Fibroblast of villous mesenchyme (primary cell): Measurements from ENCODE around the gene IGFN1. TPM values are rescaled to one million over a fixed set of nuclear protein-coding genes. Genes with fewer than 3 reads are reported as not detected.

Experiments
- DNase-seq: peaks from one replicate; pipeline ENCODE4 v3.0.0-alpha.2; 2010; ENCODE audit warnings: low read depth
- H3K4me3 ChIP-seq: 2 replicates; pipeline ENCODE4 v1.5.1; 2011; ENCODE audit warnings: low read depth, mild to moderate bottlenecking, low read length
- total RNA-seq: library from RNA; depleted of rRNA; stranded (reverse); fragments of >200 nt; gene quantifications from 2 replicates; pipeline ENCODE4 v1.2.3, GENCODE V29; 2012
- TF ChIP-seq, protein P1 (sequence below): IDR thresholded peaks from 2 replicates; pipeline ENCODE4 v1.5.1; 2012; ENCODE audit warnings: low read depth, mild to moderate bottlenecking, low read length; ENCODE audit not compliant: insufficient read depth

IGFN1 gene
- total RNA-seq, 1 donor = under 0.01 TPM

DNA sequence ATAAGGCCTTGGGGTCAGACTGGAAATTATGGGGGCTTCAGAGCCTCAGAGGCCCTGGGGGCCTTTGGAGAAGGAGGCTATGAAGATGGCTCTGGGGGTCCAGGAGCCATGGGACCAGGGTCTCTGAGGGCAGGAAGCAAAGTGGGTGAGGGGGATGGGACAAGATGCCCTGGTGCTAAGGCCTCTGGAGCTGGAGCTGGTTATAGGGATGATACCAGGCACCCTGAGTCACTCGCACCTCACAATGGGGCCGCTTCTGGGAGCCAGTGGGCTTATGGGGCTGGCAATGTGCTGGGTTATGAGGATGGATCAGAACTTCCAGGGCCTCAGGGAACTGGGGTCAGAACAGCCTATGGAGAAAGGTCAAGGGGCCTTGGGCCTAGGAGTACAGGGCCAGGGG lies 17.6 kb downstream of the IGFN1 start:
- DNase-seq = no peak
- no peak overlapping the region for H3K4me3 ChIP-seq
- TF ChIP-seq, protein P1, sequence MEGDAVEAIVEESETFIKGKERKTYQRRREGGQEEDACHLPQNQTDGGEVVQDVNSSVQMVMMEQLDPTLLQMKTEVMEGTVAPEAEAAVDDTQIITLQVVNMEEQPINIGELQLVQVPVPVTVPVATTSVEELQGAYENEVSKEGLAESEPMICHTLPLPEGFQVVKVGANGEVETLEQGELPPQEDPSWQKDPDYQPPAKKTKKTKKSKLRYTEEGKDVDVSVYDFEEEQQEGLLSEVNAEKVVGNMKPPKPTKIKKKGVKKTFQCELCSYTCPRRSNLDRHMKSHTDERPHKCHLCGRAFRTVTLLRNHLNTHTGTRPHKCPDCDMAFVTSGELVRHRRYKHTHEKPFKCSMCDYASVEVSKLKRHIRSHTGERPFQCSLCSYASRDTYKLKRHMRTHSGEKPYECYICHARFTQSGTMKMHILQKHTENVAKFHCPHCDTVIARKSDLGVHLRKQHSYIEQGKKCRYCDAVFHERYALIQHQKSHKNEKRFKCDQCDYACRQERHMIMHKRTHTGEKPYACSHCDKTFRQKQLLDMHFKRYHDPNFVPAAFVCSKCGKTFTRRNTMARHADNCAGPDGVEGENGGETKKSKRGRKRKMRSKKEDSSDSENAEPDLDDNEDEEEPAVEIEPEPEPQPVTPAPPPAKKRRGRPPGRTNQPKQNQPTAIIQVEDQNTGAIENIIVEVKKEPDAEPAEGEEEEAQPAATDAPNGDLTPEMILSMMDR = no peak

DNA sequence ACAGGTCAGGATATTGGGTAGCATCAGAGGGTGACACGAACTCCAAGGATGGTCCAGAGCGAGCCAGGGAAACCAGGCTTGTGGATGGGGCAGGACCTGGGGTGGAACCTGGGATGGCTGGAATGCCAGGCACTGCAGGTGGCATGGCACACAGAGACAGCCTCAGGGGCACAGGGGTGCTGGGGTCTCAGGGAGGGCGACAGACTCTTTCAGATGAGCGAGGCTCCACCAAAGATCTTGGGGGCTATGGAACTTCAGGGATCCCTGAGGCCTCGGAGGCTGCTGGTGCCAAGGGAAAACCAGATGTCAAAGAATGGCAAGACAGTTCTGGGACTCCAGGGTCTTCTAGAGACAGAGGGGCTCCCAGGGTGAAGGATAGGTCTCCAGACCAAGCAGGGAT lies 21.4 kb downstream of the IGFN1 start:
- no peak for DNase-seq
- H3K4me3 ChIP-seq = no peak overlapping the region
- TF ChIP-seq, protein P1 = no peak

DNA sequence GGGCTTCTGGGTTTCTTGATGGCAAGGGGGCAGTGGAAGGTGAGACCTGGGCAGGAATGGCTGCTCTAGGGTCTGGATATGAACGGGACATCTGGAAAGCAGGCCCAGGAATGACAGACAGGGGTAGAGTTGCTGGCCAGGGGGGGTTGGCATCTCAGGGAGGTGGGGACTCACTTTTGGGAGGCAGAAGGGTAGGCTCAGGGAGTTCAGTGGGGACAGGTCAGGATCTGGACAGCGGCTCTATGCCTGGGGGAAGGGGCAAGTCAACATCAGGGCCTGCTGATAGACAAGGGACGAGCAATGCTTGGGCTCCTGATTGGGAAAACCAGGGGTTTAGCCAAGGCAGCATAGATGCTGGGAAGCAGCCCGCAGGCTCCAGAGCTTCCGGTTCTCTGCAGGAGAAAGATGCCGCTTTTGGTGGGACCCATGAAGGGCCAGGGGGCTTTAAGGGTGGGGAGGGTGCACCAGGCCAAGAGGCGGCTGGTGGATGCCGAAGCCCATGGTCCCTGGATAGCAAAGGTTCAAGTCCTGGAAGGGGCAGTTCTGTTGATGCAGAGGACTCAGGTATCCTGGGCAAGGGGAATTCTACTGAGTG lies 21.9 kb downstream of the IGFN1 start:
- TF ChIP-seq, protein P1 = no peak
- DNase-seq = no peak
- no peak overlapping the region for H3K4me3 ChIP-seq

DNA sequence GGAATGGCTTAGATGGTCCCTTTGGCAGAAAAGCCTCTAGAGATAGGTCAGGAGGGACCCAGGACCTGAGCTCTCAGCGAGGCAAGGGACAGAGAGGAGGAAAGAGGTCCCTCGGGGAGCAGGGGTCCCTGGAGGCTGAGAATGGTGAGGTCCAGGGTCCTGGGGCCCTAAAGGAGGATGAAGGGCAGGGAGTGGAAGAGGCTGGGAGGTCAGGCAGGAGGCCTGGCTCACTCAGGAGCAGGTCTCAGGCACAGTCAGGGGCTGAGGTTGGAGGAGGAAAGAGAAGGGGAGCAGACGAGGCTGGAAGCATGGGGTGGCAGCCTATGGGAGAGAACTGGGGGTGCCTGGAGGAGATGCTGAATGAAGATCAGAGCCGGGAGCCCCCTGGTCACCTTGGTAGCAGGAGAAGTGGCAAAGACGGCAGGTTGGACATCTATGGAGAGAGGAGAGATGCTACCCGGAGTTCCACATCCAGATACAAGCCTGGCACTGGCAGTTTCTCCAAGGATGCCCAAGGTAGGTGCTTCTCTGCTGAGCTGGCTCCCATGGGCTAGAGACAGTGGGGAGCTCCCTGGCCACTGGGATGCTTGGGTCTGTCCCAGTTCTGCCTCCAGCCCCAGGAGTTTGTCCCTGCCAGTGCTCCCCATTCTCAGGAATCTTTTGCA lies 22.6 kb downstream of the IGFN1 start:
- TF ChIP-seq, protein P1 = no peak
- no peak overlapping the region for H3K4me3 ChIP-seq
- no peak for DNase-seq

DNA sequence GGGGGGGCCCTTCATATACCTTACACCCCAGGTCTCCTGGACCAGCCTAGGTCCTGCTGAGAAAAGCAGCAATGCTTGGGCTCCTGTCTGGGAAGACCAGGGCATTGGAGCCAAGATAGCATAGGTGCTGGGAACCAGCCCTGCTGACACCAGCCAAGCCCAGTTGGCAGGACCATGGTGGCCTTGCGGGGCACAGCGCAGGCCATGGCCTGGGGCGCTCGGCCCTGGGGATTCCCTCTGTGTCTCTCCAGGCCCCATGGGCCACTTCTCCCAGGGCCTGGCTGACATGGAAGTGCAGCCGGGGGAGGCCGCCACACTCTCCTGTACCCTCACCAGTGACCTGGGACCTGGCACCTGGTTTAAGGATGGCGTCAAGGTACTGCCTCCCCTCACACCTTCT lies 23.3 kb downstream of the IGFN1 start:
- DNase-seq = no peak
- no peak overlapping the region for H3K4me3 ChIP-seq
- TF ChIP-seq, protein P1 = no peak

DNA sequence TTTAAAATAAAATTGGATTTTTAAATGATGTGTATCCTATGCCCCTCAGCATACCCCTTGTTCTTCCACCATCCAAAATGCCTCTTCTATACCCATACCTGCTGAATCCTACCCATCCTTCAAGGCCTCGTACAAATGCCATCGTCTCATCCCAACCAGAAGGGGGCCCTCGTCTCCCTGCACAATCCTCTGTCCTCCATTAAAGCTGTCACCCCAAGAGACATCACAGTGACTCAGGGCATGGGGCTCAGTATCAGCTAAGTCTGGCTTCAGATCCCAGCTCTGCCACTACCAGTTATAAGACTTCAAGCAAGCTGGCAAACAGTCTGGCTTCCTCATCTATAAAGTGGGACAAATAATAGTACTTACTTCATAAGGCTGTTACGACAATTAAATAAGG lies 23.8 kb downstream of the IGFN1 start:
- TF ChIP-seq, protein P1 = no peak
- no peak overlapping the region for H3K4me3 ChIP-seq
- DNase-seq = no peak
